NCI-H187 treated with DMSO at 0.1 percent for 48 hours (cell line): Measurements from ENCODE around the gene PITX2.

ENCODE experiments used
- DNase-seq: peaks from one replicate; lab custom pipeline; 2025; lab: John Stamatoyannopoulos, UW

PITX2 gene

DNA sequence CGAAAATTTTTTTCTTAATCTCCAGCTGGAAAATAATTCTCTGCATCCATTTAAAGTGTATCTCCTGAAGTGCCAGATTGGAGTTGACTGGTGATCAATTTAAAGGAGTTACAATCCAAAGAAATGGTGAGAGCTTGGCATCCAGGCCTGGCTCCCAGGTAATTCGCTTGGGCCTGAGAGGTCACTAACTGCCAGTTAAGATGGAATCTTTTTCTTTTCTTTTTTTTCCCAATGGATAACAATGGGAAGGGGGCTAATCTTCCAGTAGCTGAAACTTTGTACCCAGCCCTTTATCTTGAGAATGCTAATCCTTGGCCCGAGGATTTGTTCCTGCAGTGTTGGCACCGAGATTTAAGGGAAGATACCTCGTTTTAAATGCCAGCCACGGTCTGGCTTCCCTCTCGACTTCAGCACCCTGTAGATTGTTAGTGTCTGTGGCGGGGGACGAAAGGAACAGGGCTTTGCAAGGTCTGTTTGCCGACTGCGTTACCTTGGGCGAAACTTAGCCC lies 13.3 kb upstream of the PITX2 start:
- no peak for DNase-seq

DNA sequence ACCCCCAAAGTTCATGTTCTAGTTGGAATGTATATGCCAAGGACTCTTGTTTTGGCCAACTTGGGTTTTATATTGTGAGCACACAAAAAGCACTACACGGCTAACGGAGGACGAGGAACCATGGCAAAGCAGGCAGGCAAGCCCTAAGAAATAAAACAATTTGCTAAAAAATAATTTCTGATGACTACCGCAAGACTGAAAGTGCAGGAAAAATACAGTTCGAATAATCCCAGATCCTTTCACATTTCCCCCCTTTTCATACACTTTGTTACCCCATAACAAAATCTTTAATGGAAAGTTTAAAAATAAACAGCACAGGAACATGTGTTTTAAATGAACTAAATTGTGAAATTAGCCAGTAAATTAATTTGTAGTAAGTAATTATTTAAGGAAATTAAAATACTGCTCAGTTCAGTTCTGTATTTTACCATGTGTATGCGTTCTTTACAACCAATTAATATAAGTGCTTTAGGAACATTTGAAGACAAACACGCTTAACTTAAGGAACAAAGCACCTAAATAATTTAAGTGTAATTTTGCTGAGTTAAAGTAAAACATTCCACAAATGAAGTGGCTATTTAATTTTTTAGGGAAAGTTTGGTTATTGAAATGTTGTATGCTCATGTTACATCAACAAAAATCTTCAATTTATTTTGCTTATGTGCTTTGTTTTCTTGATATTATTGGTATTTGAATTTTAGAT lies 12.4 kb upstream of the PITX2 start:
- no peak for DNase-seq

DNA sequence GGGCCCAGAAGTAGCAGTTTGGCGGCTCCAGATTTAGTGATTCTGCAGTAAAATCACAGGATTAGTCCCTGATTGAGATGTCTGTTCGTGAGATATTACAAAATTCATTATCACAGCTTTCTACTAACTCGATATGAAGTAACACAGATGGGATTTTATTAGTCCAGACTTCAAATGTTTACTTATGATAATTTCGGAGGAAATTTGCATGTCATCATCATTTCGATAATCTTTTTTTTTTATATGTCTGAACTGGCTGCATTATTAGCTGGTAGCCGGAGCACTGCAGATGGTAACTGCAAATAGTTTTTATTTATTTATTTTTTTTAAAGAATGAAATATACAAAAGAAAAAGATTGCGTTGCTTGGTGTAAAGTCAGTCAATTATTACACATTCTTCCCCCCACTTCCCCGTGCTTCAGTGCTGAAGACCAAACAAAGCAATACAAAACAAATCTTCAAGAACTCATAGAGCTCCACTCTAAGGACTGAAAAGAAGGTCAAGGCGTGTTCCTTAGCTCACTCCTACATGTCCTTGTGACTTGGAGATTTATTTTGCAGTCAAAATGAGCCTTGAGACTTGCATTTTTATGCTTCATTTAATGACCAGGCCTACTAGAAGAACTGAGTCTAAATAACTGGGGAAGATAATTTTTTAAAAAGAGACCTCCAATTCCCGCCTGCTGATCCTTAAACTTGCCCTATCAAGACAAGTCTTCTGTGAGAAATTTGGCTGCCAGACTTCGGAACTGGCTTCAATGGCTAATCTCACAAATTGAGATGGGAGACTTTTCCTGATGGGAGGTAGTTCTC lies 11.7 kb upstream of the PITX2 start:
- DNase-seq: no peak

DNA sequence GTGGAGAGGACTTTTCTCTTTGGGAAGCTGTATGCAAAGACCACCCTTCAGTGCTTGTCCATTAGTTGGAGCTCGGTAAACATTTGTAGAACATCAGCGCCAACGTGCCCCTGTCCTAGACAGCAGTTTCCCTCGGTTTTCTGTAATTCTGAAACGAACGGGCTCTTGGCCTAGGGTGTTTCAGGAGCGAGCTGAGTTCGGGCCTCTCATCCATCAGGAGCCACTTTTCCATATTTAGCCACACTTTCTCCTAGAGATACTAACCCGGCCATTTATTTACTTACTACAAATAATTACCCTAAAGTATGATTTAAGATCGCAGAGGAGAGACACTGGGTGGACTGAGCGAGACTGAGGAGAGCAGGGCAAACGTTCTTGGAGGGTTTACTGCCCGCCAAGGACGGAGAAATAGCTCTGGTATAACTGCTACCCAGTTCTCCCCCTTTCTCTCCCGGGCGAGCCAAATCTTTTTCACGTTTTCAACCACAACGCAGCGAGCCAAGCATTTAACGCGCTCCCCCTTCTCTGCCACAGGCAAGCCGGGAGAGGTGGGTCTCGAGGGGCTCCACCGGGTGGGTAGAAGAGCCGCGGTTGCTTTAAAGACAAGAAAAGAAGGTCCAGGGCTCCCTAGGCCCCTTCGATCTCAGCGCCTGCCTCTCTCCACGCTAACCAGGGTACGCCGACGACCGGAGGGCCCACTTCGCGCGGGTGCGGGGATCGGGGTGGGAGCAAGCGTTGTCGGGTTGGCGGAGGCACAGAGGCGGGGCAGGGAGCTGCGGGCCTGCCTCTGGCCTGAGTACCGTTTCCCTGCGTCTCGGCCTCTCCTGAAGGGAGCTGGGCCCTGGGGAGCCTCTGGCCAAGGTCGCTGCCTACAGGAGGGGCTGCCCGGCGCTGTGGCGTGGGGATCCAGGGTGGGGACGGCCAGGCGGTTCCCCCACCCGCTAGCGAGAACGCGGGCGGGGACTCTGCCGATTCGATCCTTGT lies 10.8 kb upstream of the PITX2 start:
- no peak for DNase-seq

DNA sequence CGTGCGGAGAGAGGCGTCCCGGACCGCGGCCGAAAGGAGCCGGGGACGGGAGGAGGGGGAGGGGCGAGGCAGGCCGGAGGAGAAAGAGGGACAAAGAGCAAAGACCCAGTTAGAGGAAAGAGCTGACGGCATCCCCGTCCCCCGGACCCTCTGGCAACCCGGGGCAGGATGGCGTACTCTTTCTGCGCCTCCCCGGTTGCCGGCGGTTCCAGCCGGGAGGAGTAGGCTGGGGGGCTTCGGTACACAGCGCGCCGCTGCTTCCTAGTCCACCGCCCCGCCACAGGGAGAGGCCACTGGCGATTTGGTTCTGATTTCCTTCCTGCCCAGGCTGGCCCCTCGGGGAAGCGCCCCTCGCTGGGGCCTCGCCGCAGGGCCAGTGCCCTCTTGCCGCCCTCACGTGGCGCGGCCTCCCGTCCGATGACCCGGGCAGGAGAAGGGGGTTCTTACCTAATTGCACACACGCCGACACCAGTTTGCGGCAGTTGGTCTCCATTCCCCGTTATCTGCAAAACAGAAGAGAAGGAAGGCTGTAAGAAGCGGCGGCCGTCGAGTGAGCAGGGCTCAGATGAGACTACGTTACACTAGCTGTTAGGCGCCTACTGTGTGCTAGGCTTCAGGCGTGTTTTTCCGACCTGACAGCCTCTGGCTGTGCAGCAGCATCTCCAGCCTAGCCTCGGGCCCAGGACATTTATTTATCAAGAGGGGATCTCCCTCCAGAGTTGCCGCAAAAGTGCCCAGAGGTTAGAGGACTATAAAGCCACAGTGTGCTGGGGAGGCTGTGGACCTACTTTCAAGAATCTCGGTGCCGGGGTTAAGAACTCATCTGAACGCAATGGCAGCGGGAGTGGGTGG lies 9.9 kb upstream of the PITX2 start:
- no peak for DNase-seq

DNA sequence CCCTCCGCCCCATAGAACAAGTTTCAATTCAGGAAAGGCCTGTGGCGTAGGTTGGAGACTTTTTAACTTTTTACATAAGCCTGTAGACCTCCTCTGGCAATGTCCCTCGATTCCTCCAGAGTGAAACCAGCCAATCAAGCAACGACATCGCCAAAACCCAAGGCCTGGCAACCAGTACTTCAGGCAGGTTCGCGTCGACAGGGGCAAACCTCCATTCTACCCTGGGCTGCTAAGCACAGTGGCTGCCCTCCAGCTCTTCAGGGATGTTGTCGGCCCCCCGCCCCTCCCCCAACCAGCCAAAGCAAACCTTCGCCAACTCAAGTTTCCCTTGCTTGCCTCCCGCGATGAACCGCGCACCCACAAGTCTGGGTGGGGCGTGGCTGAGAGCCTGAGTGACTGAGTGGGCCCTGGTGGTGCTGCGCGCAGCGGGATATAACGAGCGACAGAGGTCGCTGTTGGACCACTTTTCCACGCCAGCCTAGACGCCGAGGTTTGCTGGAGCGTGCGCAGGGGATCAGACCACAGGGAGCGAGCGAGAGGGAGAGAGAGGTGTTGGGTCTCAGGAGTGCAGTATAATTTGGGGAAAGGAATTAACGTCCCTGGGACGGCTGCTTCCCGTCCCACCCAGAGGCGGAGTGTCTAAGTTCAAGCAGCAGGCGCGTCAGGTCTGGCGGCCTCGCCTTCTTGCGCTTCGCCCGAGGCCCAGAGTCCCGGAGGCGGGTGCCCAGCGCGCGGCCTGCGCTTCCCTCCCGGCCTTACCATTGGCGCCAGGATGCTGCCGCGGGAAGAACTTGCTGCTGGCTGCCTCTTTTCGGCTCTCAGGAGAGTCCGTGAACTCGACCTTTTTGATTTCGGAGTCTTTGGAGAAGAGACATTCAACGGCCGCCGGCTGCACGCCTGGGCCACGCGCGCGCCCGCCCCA lies 9.0 kb upstream of the PITX2 start:
- no peak for DNase-seq

DNA sequence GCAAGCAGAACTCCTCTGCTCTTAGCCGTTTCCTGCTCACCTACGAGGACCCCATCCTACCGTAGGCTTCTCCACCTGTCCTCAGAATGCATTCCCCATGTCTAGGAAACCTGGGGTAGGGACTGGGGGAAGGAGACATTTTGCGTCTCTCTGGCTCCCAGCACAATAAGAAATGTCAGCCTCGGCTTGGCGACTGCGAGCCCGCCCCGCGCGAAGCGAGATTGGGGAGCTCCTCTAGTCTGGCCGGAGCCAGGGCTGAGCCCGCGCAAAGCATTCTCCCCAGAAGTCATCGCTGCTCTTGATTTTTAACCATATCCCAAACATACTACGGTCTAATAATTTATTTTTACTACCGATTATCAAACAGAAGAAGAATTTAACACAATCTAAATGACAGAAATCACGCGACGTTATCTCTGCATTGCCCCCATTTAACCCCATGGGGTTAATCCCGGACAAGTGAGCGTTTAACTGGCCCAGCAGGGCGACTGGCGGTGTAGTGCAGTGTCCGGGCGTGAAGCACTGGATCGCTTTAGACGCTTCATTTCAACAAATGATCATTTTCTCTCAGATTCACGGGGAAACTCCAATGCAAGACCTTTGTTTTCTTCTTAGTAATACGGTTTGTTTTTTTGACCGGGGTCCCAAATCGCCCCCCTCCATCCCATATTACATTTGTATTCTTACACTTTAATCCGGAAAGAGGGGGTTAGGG lies 8.0 kb upstream of the PITX2 start:
- DNase-seq: no peak

DNA sequence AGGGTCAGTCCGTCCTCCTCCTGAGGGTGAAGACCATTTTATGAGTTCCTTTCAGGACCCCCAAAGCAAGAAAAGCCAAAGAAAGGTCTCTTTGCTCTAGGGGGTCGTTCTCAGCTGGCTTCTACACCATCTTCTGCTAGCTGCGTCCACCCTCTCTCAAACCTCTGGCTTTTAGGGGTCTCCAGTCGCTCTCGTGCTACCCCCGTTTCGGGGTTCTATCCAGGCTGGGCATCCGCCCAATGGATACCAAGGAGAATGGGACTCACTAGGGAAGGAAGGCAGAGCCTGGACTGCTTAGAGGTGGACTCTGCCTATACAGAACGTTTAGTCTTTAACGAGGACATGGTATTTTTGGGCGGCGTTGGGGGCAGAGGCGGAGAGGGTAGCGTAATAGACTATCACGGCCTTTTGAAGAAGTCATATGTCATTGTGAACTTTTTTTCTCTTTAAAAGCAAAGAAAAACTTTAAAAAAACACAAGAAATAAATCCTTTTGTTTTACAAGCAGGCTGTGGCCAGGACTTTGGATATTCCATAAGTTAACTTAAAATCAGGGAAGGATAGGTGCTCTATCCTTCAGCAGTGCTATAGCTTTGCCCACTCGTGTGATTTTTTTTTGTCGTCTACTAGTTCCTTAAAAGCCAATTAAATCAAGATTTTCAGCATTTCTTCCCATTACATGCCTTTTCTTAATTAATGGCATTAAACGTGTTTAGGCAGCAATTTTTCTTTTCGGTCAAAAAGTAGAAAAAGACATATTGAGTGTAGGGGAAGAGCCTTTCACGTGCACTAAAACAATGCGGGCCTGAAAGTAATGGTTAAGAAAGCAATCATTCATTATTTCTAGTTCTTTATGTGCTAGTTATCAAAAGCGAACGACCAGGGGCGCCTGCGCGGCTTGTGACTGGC lies 7.2 kb upstream of the PITX2 start:
- DNase-seq: no peak

DNA sequence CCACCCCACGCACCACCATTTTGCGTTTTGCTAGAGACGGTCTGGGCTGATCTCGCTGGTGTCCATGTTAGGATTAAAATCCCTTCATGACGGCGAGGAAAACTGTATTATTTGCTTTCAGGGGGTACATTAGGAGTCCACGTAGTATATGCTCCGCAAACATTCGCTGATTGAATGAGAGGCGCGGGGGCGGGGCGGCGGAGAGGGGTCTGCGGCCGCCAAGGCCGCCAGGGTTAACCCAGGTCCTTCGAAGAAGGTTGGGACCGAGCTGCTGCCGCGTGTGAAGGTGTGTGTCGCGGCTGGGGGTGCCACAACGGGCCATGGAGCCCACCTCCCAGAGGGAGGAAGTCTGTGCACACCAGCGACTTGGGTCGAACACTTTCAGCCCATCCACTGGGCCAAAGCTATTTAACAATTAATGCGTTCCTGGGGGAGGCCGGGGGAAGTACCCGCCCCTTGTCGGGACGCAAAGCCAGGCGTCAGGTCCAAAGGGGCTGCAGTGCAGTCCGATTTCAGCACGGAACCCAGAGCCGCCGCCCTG lies 6.4 kb upstream of the PITX2 start:
- DNase-seq: no peak

DNA sequence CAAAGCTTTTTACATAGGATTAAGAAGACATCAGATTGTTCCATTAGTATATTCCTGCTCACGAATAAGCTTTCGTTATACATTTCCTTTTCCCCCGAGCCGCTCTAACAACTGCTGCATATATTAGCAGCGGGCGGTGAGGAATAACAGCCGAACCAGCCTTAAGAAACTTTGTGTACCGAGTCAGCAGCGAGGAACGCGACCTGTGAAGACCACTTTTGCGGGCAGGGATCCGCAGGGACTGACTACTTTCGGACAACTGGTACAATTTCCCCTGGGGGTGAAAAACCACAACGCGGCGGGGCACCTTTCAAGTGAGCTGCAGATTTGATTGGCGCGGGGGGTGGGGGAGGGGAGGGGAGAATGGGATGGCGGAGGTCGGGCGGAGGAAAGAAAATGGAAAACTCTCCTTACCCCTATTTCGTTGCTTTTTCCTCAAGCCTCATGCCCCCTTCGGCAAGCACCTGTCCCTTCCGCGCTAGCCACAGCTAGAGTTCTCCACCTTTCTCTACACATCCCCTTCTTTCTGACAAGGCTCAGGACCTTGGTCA lies 5.9 kb upstream of the PITX2 start:
- no peak for DNase-seq

DNA sequence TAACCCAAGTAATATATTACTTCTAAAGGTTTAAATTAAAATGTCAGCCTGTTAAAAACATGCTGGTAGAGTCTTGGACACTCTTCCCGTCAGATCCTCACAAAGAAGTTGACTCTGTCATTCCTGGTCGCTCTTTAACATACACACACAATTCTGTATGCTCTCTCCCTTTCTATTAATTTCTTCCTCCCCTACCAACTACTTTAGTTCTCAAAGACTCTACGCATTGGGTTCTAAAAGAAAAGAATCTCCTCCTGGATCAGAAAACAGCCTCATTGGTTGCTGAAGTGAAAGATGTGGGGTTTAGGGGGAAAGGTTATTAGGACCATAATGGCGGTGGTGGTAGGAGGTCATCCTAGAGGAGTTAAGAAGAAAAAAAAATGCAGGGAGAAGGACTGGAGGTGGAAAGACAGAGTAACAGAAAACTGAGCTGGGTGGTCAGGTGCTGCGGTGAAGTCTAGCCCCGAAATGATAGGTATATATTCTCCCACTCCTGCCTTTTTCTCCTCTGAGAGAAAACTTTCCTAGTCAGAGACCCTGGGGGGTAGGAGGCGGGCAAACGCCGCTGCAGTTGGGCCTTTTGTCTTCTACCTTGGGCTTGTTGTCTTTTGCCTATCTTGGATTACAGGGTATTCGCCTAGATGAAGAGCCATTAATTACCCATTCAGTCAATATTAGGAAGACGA lies 5.2 kb upstream of the PITX2 start:
- no peak for DNase-seq

DNA sequence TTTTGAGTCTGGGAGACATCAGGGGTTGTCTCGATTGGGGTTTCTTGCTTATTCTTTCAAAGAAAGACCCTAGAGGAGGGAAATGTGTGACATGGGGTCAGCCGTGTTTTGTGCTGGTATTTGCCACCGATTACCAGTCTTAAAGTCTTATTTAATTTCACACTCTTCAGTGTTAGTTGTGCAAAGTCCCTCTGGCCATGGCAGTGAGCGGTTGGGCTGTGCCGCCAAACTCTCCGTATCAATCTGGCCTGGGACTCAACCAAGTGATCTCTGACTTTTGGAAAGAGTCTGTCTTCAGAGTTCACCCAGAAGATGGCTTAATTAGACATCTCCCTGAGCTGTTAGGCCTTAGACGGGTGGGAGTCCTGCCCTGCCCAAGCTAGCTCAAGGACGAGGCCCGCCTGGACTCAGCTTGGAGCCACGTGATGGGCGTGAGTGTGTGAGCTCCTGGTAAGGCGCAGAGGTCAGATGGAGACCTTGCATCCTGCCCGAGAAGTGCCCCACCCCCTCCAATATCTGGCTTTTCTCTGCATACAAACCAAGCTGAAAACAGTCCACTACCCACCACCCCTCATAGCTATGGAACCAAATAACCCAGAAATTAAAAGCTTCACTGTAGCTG lies 3.8 kb upstream of the PITX2 start:
- DNase-seq: no peak

DNA sequence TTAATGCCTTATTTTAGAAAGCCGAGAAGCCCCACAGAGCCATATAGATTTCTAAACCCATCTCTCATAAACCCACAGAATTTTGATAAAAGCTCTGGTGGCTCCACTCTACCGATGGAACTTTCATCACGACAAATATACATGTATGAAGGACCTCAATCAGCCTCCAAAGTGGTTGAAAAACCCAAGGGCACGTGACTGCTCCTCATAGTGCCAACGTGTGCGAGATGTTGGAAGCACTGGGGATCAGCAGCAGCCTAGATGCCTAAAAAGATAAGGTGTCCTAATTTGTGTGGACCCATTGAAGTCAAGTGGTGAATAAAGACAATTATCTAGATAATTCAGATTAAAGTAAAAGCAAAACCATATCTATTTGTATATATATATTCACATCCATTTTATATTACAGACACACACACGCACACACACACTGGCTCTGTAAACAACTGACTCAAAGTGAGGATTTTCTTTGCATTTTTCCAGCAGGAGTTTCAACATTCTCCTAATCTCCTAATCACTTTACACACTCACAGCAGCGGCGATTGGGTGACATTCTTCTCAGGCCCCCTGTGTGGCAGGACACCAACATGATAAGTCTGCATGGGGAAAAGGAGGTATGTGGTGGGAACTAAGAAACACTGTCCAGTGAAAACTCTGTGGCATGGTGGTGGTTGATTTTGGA lies 2.8 kb upstream of the PITX2 start:
- DNase-seq: no peak

DNA sequence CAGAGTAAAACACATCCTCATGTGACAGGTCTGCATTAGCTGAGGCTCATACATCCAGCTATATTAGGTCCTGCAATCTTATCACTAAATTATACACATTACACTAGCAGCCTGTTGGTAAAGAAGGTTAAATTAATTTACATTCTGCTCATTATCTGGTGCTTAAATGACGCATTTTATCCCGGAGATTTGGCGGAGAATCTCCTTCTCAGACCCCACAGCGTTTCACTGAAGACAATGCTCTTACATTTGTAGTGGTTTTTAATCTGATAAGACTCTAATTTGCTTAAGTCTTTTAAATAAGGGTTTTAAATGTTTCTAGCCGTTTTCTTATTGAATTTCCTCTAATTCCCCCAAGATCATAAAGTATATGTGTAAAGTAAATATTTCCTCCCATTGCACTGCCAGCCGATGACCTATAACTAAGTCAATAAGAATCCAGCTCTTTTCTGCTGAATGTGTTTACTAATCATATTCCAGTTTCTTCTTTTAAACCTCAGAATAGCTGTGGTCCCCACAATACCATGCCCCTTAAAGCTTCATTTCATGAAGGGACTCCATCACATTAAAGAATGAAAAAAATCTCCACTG lies 2.1 kb upstream of the PITX2 start:
- no peak for DNase-seq

DNA sequence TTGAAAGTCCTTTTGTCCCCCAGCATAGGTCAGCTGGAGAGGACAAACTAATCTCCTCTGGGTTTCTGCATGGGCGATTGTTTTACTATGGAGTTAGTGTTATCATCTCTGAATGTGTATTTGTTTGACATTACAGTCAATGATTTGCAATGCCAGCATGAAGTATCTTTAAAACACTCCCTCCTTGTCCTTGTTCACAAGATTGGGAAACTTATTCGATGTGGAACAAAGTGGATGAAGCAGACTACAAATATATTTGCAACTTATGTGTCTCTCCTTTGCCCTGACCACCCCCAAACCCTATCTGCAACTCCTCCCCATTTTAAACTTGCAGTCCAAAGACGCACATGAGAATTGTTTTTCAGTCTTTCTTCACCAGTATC lies 1.5 kb upstream of the PITX2 start:
- no peak for DNase-seq
